NCI-H510A (cell line): ENCODE results near the gene TRIM44.
"Not testable (repeated sequence)": the region's sequence is repeated elsewhere in the genome, so short reads cannot be mapped to it uniquely, and the experiment has no call there.

ENCODE experiments used
- DNase-seq: peaks from one replicate; lab custom pipeline; 2025; lab: John Stamatoyannopoulos, UW

The TRIM44 gene

GRCh38 chr11:35633827-35634423 is 28.6 kb upstream of the TRIM44 start:
- DNase-seq, result no peak

DNA sequence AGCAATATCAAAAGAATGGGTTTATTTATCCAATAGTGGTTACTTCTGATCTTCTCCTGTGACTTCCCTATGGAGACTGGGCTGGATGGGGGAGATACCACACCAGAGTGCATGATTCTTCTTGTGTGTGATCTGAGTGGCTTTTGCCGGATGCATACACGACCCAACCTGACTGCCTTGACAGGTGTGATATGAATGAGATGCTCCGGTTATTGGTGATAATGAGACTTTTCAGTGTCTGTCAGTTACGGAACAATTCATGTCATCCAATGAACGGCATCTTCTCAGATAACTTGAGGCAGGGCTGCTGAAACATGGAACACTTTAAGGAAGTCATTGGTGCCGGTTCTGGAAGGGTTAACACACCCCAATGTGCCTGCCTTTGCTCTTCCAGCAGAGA is 26.6 kb upstream of the TRIM44 start:
- DNase-seq, result no peak

GRCh38 chr11:35639591-35640179 is 22.9 kb upstream of the TRIM44 start:
- DNase-seq, result no peak

GRCh38 chr11:35641171-35641897 is 21.2 kb upstream of the TRIM44 start:
- DNase-seq, result no peak

DNA sequence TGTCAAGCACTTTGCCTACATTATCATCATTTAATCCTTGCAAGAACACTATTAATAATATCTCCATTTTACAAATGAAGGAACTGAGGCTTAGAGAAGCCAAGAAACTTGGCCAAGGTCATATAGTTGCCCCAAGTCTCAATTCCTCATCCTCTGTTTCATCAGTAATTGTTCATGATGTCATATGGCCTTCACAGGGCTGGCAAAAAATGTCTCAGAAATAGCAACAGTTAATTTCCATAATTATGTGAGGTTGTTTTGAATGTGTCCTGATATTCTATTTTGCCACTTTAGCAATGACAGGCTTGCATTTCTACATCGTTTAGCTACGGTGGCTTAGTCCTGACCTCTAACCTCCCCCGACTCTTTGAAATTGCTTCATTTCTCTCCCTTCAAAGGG is 20.6 kb upstream of the TRIM44 start:
- no peak for DNase-seq

DNA sequence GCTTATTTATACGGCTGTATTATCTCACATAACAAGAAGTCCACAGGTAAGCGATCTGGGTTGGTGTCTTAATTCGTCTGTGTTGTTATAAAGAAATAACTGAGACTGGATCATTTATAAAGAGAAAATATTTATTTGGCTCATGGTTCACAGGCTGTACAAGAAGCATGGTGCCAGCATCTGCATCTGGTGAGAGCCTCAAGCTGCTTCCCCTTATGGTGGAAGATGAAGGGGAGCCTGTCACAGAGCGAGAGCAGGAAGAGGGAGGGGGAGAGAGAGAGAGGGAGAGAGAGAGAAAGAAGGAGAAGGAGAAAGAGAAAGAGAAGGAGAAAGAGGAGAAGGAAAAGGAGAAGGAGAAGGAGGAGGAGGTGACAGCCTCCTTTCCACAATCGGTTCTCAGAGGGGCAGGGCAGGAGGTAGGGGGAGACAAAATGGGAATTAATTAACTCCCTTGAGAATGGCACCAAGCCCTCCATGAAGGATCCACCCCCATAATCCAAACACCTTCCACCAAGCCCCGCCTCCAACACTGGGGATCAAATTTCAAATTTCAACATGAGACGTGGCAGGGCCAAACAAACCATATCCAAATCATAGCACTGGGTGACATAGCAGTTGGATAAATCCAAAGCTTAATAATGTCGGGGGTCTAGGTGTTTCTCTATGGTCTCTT is 15.0 kb upstream of the TRIM44 start:
- no peak for DNase-seq

GRCh38 chr11:35650006-35650405 is 12.6 kb upstream of the TRIM44 start:
- no peak for DNase-seq

DNA sequence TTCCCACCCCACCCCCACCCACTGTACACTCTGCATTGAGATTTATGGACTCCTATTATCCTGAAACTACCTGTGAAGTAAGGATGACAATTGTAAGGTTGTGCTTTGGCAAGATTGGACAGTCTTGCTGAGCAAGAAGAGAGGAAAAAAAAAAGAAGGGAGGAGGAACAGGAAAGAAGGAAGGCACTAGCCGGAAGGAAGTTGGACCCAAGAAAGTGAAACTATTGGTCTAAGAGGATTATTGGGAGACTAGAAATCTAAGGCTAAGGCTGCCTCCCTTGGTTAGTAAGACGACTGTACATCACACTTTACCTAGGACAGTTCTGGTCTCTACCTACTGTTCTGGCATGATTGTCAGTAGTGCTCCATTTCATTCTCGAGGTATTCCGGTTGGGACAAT is 12.1 kb upstream of the TRIM44 start:
- DNase-seq, result no peak

GRCh38 chr11:35651263-35651662 is 11.3 kb upstream of the TRIM44 start:
- no peak for DNase-seq

GRCh38 chr11:35652786-35653185 is 9.8 kb upstream of the TRIM44 start:
- not testable (repeated sequence) for DNase-seq

- DNase-seq, result no peak
These were observed 7.9 kb upstream of the TRIM44 start for GRCh38 chr11:35654711-35655110.

DNA sequence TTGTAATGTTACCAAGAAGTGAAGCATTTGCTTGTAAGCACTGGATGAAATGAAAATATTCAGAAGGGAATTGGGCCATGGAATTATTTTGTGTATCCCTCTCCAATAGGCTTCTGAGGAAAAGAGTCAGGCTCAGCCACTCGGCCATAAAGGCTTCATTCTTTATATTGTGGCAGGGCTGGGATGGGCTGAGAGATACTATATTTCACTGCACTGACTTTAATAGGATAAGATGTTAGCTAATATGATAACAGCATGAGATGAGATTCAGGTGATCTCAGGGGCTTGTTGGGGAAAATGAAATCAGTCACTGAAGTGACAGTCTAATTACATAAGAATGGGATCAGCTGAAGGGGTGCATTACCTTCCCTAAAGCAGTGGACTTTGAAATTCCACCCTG is 7.3 kb upstream of the TRIM44 start:
- no peak for DNase-seq

DNA sequence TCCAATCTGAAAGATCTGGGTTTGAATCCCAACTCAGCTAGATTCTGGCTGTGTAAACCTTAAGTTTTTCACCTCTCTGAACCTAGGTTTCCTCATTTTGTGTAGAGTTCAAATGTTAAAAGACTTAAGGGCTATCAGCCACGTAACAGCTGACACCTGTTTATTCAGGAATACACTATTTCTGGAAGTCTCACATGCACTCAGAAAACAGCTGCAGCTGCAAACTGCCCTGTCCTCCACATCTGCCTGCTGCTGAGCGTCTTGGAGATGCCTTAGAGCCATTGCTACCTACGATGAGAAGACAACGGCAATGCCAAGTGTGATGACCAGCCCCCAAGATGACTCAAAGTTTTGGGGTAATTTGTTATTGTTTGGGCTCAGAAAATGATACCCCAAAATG is 6.7 kb upstream of the TRIM44 start:
- DNase-seq, result no peak

GRCh38 chr11:35658020-35658948 is 4.3 kb upstream of the TRIM44 start:
- DNase-seq, result no peak

DNA sequence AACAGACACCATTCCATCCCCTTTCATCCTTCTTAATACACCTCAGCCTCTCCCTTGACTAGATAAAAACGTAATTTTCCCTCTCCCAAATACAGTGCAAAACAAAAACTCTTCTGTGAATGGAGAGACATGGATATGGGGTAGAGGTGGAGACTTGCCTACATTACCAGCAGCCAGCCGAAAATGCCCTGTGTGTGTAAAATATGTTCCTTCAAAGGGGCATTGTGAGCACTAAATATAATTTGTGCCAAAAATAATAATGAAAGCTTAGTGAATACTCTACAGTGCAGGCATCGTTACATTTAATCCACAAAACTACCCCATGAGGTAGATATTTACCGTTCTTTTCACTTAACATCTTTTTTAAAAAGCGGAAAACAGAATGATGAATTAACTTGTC is 1.0 kb upstream of the TRIM44 start:
- no peak for DNase-seq

- no peak for DNase-seq
These were observed 420 bp upstream of the TRIM44 start for GRCh38 chr11:35662061-35662648.

- no peak for DNase-seq
These were observed 780 bp downstream of the TRIM44 start for GRCh38 chr11:35663408-35663702.

- DNase-seq, result no peak
These were observed 2.4 kb downstream of the TRIM44 start for GRCh38 chr11:35664977-35665441.

GRCh38 chr11:35667257-35667656 is 4.7 kb downstream of the TRIM44 start:
- DNase-seq, result no peak

- not testable (repeated sequence) for DNase-seq
These were observed 5.8 kb downstream of the TRIM44 start for GRCh38 chr11:35668350-35668749.

DNA sequence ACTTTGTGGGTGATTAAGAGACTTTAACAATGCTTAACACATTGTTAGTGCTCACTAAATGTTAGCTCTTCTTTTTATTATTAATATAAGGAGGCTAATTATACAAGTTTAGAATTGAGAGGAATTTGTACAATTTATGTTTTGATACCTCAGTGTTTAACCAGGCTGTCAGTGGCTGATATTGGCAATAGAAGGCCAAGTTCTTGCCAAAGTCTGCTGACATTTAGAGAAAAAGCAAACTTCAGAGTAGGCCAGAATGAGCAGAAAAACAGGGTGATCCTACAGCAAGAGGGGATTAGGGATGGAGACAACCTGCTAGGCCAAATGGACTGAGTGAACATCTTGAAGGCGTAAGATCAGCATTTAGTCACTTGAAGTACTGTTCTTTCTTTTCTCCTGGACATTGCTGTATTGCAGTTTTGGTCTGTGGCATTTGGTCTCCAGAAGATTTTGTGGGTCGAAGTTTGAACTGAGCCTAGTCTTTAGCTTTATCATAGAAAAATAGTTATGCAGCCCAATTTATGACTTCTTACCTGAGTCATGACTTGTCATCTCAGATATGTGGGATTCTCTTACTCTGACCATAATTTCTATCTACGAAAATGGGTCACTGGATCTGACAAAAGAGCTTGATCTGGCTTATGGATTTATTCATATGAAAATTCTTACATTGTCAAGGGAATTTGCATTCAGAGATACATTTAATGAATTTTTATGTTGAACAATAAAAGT is 9.0 kb downstream of the TRIM44 start:
- no peak for DNase-seq
